Measurements from ENCODE around the gene POLE2.
"Not testable (repeated sequence)": the region's sequence is repeated elsewhere in the genome, so short reads cannot be mapped to it uniquely, and the experiment has no call there.

POLE2 gene

GRCh38 chr14:49687942-49688700 lies at the start of gene POLE2:
Gene POLE2, minus strand, starts transcription at chr14:49688214. Its CDS starts 11 bp downstream, at chr14:49688203.
- peak; percentile 88 for DNase-seq

- not testable (repeated sequence) for DNase-seq
Observed at GRCh38 chr14:49735669-49736068, 47.7 kb upstream of the POLE2 start.

GRCh38 chr14:49733836-49734235 lies 45.8 kb upstream of the POLE2 start:
- no peak for DNase-seq

GRCh38 chr14:49732896-49733295 lies 44.9 kb upstream of the POLE2 start:
- no peak for DNase-seq

- no peak for DNase-seq
Observed at GRCh38 chr14:49727171-49727570, 39.2 kb upstream of the POLE2 start.

- not testable (repeated sequence) for DNase-seq
Observed at GRCh38 chr14:49721733-49722435, 33.9 kb upstream of the POLE2 start.

- DNase-seq: no peak
Observed at GRCh38 chr14:49720744-49721143, 32.7 kb upstream of the POLE2 start.

- DNase-seq: not testable (repeated sequence)
Observed at GRCh38 chr14:49710993-49711392, 23.0 kb upstream of the POLE2 start.

- DNase-seq: not testable (repeated sequence)
Observed at GRCh38 chr14:49704471-49704870, 16.5 kb upstream of the POLE2 start.

GRCh38 chr14:49703965-49704364 lies 16.0 kb upstream of the POLE2 start:
- no peak for DNase-seq

- no peak for DNase-seq
Observed at GRCh38 chr14:49702725-49703124, 14.7 kb upstream of the POLE2 start.

GRCh38 chr14:49693735-49694124 lies 5.7 kb upstream of the POLE2 start:
- not testable (repeated sequence) for DNase-seq

GRCh38 chr14:49692811-49693734 lies 5.1 kb upstream of the POLE2 start, which contains the start of gene KLHDC1:
Gene KLHDC1, plus strand, starts transcription at chr14:49693120. Its CDS starts 75 bp downstream, at chr14:49693195.
- peak; percentile 73 for DNase-seq

GRCh38 chr14:49692193-49692757 lies 4.3 kb upstream of the POLE2 start:
- DNase-seq: no peak

- DNase-seq: no peak
Observed at GRCh38 chr14:49691031-49691430, 3.0 kb upstream of the POLE2 start.

- DNase-seq: peak; percentile 15
Observed at GRCh38 chr14:49688701-49689030, 652 bp upstream of the POLE2 start.

GRCh38 chr14:49686425-49686824 lies 1.6 kb downstream of the POLE2 start:
- DNase-seq: no peak

GRCh38 chr14:49679271-49679670 lies 8.7 kb downstream of the POLE2 start:
- DNase-seq: peak; percentile 51

- no peak for DNase-seq
Observed at GRCh38 chr14:49677643-49678042, 10.4 kb downstream of the POLE2 start.

- DNase-seq: no peak
Observed at GRCh38 chr14:49673586-49673985, 14.4 kb downstream of the POLE2 start.

- DNase-seq: no peak
Observed at GRCh38 chr14:49670475-49670874, 17.5 kb downstream of the POLE2 start.

- no peak for DNase-seq
Observed at GRCh38 chr14:49659526-49660455, 28.2 kb downstream of the POLE2 start.

Measured in activated CD4-positive, alpha-beta T cell treated with anti-CD3 and anti-CD28 coated beads, Interleukin-2, amount 50 U/mL, for 16 hours (primary cell).